GM18517 (cell line): ENCODE results near the gene LDLRAP1.
A peak's percentile ranks its signal among the peaks of the same experiment; 100 is the strongest.
"Not testable (repeated sequence)": the region's sequence is repeated elsewhere in the genome, so short reads cannot be mapped to it uniquely, and the experiment has no call there.

Experiments used
- ATAC-seq: cut with Tn5 transposase; IDR thresholded peaks from one replicate; pipeline ENCODE4 v1.9.1; 2021; ENCODE audit warnings: mild to moderate bottlenecking, moderate library complexity; ENCODE audit not compliant: unreplicated experiment

The LDLRAP1 gene

GRCh38 chr1:25543425-25544242 lies at the start of gene LDLRAP1:
Gene LDLRAP1 (plus strand): TSS chr1:25543606. CDS start chr1:25543699, 93 bp downstream.
- ATAC-seq = peak; percentile 73

GRCh38 chr1:25494952-25495351 lies 48.5 kb upstream of the LDLRAP1 start:
- ATAC-seq = no peak

GRCh38 chr1:25500694-25501093 lies 42.7 kb upstream of the LDLRAP1 start:
- ATAC-seq = no peak

GRCh38 chr1:25501235-25502058 lies 42.0 kb upstream of the LDLRAP1 start:
- ATAC-seq = no peak

- ATAC-seq = no peak
These were observed 40.4 kb upstream of the LDLRAP1 start for GRCh38 chr1:25502957-25503356.

- ATAC-seq = no peak
These were observed 39.6 kb upstream of the LDLRAP1 start for GRCh38 chr1:25503551-25504426.

GRCh38 chr1:25504706-25505595 lies 38.5 kb upstream of the LDLRAP1 start:
- ATAC-seq = no peak

GRCh38 chr1:25505656-25506385 lies 37.6 kb upstream of the LDLRAP1 start:
- no peak for ATAC-seq

GRCh38 chr1:25506566-25507463 lies 36.6 kb upstream of the LDLRAP1 start:
- not testable (repeated sequence) for ATAC-seq

GRCh38 chr1:25513666-25514065 lies 29.7 kb upstream of the LDLRAP1 start:
- ATAC-seq = no peak

GRCh38 chr1:25515033-25515432 lies 28.4 kb upstream of the LDLRAP1 start:
- no peak for ATAC-seq

GRCh38 chr1:25516686-25517085 lies 26.7 kb upstream of the LDLRAP1 start:
- ATAC-seq = no peak

GRCh38 chr1:25517476-25518394 lies 25.7 kb upstream of the LDLRAP1 start:
- no peak for ATAC-seq

GRCh38 chr1:25519624-25520023 lies 23.8 kb upstream of the LDLRAP1 start:
- ATAC-seq = no peak

- no peak for ATAC-seq
These were observed 22.9 kb upstream of the LDLRAP1 start for GRCh38 chr1:25520446-25521061.

GRCh38 chr1:25522031-25522655 lies 21.3 kb upstream of the LDLRAP1 start:
- no peak for ATAC-seq
